Spinal cord (tissue), 10 donors: ENCODE measurements around the gene DHODH. TPM values are rescaled to one million over a fixed set of nuclear protein-coding genes. Genes with fewer than 3 reads are reported as not detected.
"Not testable (repeated sequence)": the region's sequence is repeated elsewhere in the genome, so short reads cannot be mapped to it uniquely, and the experiment has no call there.

Experiments
- DNase-seq, 6 donors: peaks; one replicate each; pipeline versions ENCODE4 v3.0.0 to v3.0.0-alpha.2; 2013 to 2015; ENCODE audit warnings: low spot score in 6 of 6, low read depth in 4 of 6
- H3K27ac ChIP-seq: one replicate; pipeline ENCODE4 v1.5.1; 2013; ENCODE audit warnings: low read depth, low read length, control low read depth
- H3K27me3 ChIP-seq: one replicate; pipeline ENCODE4 v1.6.1; 2013; ENCODE audit warnings: low read length; ENCODE audit not compliant: control insufficient read depth, insufficient read depth
- H3K36me3 ChIP-seq: one replicate; pipeline ENCODE4 v1.6.1; 2013; ENCODE audit warnings: low read length; ENCODE audit not compliant: control insufficient read depth, insufficient read depth
- H3K4me1 ChIP-seq: one replicate; pipeline ENCODE4 v1.6.1; 2013; ENCODE audit warnings: low read length; ENCODE audit not compliant: control insufficient read depth, insufficient read depth
- H3K4me3 ChIP-seq: one replicate; pipeline ENCODE4 v1.5.1; 2013; ENCODE audit warnings: low read depth, low read length, control low read depth
- H3K9me3 ChIP-seq: one replicate; pipeline ENCODE4 v1.6.1; 2013; ENCODE audit warnings: low read length; ENCODE audit not compliant: control insufficient read depth, insufficient read depth
- WGBS: methylation state at CpG from one replicate; pipeline ENCODE4 v1.1.5; 2013; ENCODE audit warnings: missing lambda C conversion rate; ENCODE audit not compliant: insufficient coverage; 5-methylcytosine and 5-hydroxymethylcytosine counted together
- polyA plus RNA-seq, 2 donors: library from polyadenylated mRNA; unstranded; fragments of 120-200 nt; gene quantifications; one replicate each; pipeline ENCODE4 v1.2.1, GENCODE V29; 2013; ENCODE audit not compliant: insufficient read length in 2 of 2
- total RNA-seq, 2 donors: library from RNA; depleted of rRNA in 1 of 2; stranded (reverse); fragments of 120-200 nt in 1 of 2; fragments of >200 nt in 1 of 2; gene quantifications; one replicate each; pipeline versions ENCODE4 v1.2.3 to v1.2.4, GENCODE V29; 2013 to 2014
- donor health status: healthy.

DHODH gene
- total and polyA plus RNA-seq, 4 donors, result 3.6 to 13.7 (median 8.3) TPM

DNA sequence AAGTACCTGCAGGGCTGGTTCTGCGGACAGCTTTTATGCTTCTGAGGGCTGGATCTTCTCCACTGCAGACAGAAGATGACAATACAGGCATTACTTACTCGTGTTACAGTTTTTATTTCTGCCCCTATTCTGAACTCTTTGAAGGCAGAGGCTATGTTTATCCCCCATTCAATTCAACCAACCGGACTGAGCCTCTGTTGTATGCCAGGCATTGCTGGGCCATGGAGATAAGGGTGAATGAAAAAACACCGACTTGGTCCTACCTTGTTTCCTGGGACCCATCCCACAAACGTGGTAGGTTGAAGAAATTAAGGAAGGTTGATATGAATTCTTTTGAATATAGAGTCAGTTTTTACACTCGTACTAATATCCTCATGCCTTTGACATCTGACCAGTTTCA, 35.8 kb downstream of the DHODH start:
- 50% methylated on average over 1 of the region's 6 CpGs for WGBS
- Histone ChIP-seq H3K4me1 (peaks cover 6% of the 10 kb centered on the region), H3K27ac (no peak overlapping the region), H3K36me3 (no peaks in the 10 kb centered on the region), H3K4me3 (no peak overlapping the region), H3K9me3 (no peaks in the 10 kb centered on the region), H3K27me3 (no peaks in the 10 kb centered on the region)
- DNase-seq, result no peak

DNA sequence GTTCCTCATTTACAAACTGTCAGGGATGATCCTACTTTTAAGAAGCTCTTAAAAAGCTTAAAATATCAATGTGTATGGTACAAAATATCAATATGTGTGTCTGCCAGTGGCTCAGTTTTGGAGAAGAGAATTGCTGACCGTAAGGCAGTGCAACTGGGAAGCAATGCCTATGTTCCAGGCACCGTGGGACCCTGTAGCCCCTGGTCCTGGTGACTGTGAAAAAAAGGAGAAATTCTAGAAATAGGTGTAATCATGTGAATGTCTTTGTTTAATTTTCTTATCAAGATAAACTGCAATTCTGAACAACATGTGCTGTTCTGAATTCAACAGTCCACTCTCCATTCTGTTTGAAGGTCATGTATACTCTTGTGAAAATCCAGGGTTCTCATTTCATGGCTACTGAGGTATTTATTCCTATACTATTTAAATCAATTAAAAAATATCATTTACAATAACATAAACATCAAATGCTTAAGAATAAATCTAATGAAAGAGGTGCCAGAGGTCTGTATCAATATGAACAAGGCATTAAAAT, 36.3 kb downstream of the DHODH start:
- no peak overlapping the region for H3K27ac ChIP-seq
- no peaks in the 10 kb centered on the region for H3K27me3 ChIP-seq
- H3K9me3 ChIP-seq, result no peaks in the 10 kb centered on the region
- no peak for DNase-seq
- 95% methylated on average over 2 of the region's 2 CpGs for WGBS
- H3K4me1 ChIP-seq, result peaks cover 6% of the 10 kb centered on the region
- H3K4me3 ChIP-seq, result no peak overlapping the region
- no peaks in the 10 kb centered on the region for H3K36me3 ChIP-seq

DNA sequence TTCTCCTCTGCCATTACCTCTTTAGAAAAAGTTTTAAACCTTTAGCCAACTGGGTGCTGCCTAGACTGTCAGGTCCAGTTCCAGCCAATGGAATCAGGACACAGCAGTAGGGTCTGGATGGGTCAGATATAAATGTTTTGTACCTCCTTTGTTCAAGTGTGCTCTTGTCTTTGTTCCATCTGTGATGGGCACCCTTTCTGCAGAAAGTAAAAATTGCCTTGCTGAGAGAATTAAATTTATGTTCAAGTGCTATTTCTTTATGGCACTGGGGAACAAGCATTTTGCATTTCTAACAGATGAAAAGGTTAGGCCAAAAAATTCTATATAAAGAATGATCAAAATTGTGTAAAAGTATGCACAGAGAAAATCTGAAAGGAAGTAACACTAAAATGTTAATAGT, 40.6 kb downstream of the DHODH start:
- no peak overlapping the region for H3K27ac ChIP-seq
- no peaks in the 10 kb centered on the region for H3K9me3 ChIP-seq
- H3K27me3 ChIP-seq, result no peaks in the 10 kb centered on the region
- H3K4me1 ChIP-seq, result no peaks in the 10 kb centered on the region
- H3K36me3 ChIP-seq, result no peaks in the 10 kb centered on the region
- no peak overlapping the region for H3K4me3 ChIP-seq
- DNase-seq, result no peak

DNA sequence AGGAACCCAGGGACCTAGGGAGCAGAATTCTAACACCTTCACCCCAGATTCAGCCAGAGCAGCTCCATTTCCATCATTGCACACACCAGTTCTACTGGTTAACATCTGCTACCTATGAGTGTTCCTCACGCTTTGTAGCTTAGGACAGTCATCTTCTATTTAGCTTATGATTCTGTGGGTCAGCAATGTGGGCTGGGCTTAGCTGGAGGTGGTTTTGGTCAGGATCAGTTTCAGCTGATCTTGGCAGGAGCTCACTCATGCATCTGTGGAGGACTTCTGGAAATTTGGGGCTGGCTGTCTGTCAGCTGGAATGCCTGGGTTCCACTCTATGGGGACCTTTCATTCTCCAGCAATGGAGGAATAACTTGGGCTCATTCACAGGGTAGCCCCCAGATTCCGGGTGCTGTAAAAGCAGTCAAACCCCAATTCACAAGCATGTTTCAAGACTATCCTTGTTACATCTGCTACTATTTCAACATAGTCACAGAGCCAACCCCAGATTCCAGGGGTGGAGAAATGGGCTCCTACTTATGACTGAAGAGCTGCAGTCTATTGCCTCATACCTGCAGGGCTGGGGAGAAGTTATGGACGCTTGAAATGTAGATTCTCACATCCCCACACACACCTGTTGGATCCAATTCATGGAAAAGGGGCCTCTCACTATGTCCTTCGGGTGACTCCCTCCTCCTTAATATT, 42.4 kb downstream of the DHODH start:
- 83% methylated on average over 1 of the region's 4 CpGs for WGBS
- Histone ChIP-seq H3K27ac (no peak overlapping the region), H3K4me1 (no peaks in the 10 kb centered on the region), H3K36me3 (no peaks in the 10 kb centered on the region), H3K27me3 (no peaks in the 10 kb centered on the region), H3K9me3 (no peaks in the 10 kb centered on the region), H3K4me3 (no peak overlapping the region)
- DNase-seq, result no peak

DNA sequence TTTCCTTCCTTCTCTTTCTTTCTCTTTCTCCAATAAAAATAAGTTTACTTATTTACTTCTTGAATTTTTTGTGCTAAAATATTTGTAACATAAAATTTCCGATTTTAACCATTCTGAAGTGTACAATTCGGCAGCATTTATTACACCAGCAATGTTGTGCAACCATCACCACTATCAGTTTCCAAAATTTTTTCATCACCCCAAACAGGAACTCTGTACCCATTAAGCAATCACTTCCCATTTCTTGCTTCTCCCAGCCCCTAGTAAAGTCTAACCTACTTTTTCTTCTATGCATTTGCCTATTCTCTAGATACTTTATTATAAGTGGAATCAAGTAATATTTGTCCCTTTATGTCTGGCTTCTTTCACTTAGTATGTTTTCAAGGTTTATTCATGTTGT, 43.3 kb downstream of the DHODH start:
- no peak for DNase-seq
- Histone ChIP-seq H3K4me3 (no peak overlapping the region), H3K4me1 (no peaks in the 10 kb centered on the region), H3K27me3 (no peaks in the 10 kb centered on the region), H3K27ac (no peak overlapping the region), H3K36me3 (no peaks in the 10 kb centered on the region), H3K9me3 (no peaks in the 10 kb centered on the region)
- 100% methylated on average over 2 of the region's 2 CpGs for WGBS

DNA sequence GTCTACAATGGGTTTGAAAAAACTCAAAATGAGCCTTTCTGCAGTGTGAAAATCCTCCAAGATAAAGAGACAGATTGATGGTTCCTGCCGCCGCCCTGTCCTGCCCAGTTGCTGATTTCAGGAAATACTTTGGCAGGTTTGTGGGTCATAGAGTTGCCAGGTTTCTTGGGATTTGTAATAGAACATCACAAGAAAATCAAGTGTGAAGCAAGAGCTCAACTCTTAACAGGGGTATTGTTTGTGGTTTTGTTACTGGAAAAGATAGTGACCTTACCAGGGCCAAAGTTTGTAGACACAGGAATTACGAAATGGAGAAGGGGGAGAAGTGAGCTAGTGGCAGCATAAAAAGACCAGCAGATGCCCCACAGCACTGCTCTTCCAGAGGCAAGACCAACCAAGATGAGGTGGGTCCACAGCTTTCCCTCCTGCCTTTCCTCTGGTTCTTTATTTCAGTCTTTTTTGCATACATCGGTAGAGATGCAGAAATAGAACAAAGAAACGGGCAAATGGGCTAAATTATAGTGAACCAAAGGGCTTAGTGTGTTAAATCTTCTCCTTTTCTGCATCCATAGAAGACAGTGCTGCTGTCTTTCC, 45.8 kb downstream of the DHODH start, which contains the start of gene HP:
HP (plus strand) TSS at position 252 of the 594 bp plus-strand sequence; CDS start at position 400, 148 bp downstream.
- not testable (repeated sequence) for H3K4me1 ChIP-seq, H3K9me3 ChIP-seq, H3K36me3 ChIP-seq, H3K27ac ChIP-seq, H3K27me3 ChIP-seq, DNase-seq, H3K4me3 ChIP-seq
- WGBS, result 89% methylated on average over 4 of the region's 5 CpGs

DNA sequence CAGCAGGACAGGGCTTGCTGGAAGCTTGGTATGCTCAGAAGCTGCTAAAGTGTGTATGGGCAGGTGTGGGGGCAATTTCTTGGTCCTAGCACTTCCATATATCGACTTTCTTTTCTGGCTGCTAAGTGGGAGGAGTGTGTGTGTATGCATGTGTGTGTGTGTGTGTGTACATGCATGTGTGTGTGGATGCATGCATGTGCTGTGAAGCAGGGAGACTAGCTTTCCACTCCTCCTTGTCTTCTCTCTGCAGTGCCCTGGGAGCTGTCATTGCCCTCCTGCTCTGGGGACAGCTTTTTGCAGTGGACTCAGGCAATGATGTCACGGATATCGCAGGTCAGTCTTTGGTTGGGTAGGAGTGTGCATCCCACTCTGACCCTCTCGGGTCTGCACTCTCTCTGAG, 47.4 kb downstream of the DHODH start:
- H3K27me3 ChIP-seq, result no peaks in the 10 kb centered on the region
- no peaks in the 10 kb centered on the region for H3K9me3 ChIP-seq
- no peaks in the 10 kb centered on the region for H3K4me1 ChIP-seq
- no peak overlapping the region for H3K4me3 ChIP-seq
- WGBS, result 100% methylated on average over 1 of the region's 4 CpGs
- no peak overlapping the region for H3K27ac ChIP-seq
- DNase-seq, result no peak
- H3K36me3 ChIP-seq, result no peaks in the 10 kb centered on the region

DNA sequence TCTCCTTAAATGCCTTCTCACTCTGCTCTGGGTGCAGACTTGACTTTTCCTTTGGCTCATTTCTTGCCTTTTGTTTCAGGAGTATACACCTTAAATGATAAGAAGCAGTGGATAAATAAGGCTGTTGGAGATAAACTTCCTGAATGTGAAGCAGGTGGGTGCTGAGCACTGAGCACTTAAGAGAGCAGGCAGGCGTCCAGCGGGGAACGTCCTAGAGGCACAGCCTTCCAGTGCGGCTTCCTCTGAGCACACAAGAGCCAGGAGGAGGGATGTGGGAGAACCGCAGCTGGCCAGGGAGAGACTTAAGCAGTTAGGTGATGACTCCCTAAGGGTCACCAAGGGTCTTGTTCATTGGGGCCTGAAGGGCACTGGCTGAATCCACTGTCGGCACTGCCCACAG, 48.8 kb downstream of the DHODH start:
- H3K4me3 ChIP-seq, H3K27ac ChIP-seq, H3K36me3 ChIP-seq, DNase-seq, H3K4me1 ChIP-seq, H3K9me3 ChIP-seq, H3K27me3 ChIP-seq: not testable (repeated sequence)
- WGBS, result 50% methylated on average over 1 of the region's 6 CpGs

DNA sequence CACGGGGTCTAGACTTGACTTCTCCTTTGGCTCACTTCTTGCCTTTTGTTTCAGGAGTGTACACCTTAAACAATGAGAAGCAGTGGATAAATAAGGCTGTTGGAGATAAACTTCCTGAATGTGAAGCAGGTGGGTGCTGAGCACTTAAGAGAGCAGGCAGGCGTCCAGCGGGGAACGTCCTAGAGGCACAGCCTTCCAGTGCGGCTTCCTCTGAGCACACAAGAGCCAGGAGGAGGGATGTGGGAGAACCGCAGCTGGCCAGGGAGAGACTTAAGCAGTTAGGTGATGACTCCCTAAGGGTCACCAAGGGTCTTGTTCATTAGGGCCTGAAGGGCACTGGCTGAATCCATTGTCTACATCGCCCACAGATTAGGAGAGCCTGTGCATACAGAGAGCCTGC, 50.5 kb downstream of the DHODH start:
- not testable (repeated sequence) for H3K36me3 ChIP-seq, H3K4me3 ChIP-seq, H3K27ac ChIP-seq, H3K4me1 ChIP-seq, H3K9me3 ChIP-seq, H3K27me3 ChIP-seq, DNase-seq
- 83% methylated on average over 1 of the region's 7 CpGs for whole genome bisulfite sequencing

DNA sequence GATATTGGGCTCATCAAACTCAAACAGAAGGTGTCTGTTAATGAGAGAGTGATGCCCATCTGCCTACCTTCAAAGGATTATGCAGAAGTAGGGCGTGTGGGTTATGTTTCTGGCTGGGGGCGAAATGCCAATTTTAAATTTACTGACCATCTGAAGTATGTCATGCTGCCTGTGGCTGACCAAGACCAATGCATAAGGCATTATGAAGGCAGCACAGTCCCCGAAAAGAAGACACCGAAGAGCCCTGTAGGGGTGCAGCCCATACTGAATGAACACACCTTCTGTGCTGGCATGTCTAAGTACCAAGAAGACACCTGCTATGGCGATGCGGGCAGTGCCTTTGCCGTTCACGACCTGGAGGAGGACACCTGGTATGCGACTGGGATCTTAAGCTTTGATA, 51.9 kb downstream of the DHODH start:
- no peaks in the 10 kb centered on the region for H3K36me3 ChIP-seq

More for the DNA sequence above, 51.9 kb downstream of the DHODH start:
- Histone ChIP-seq H3K27me3 (no peaks in the 10 kb centered on the region), H3K9me3 (no peaks in the 10 kb centered on the region), H3K4me3 (no peak overlapping the region), H3K4me1 (no peaks in the 10 kb centered on the region), H3K27ac (no peak overlapping the region)
- DNase-seq, result no peak
- 95% methylated on average over 9 of the region's 9 CpGs for WGBS
